OCI-LY1 (cell line): ENCODE measurements around the gene WFS1.

ENCODE experiments used
- H2AFZ ChIP-seq: fragments of 200-600 bp; sonication (generic), shearing (Covaris generic); 2 replicates; pipeline ENCODE4 v1.6.0; 2014; ENCODE audit warnings: antibody characterized with exemption, mild to moderate bottlenecking, low read length
- H3F3A ChIP-seq: fragments of 200-600 bp; sonication (generic), shearing (Covaris generic); 2 replicates; pipeline ENCODE4 v1.6.0; 2014; ENCODE audit warnings: mild to moderate bottlenecking, antibody characterized with exemption, low read length, moderate library complexity; ENCODE audit not compliant: insufficient read depth
- H3K27ac ChIP-seq: fragments of 200-600 bp; sonication (generic); 2 replicates; pipeline ENCODE4 v1.5.1; 2014; ENCODE audit warnings: low read length, mixed run types, mild to moderate bottlenecking, low read depth; ENCODE audit not compliant: poor library complexity, severe bottlenecking
- H3K27me3 ChIP-seq: fragments of 200-600 bp; sonication (generic); 2 replicates; pipeline ENCODE4 v1.6.0; 2014; ENCODE audit warnings: antibody characterized with exemption, mild to moderate bottlenecking, low read length, moderate library complexity; ENCODE audit not compliant: insufficient read depth
- H3K36me3 ChIP-seq: fragments of 200-600 bp; sonication (generic); 2 replicates; pipeline ENCODE4 v1.6.1; 2014; ENCODE audit warnings: mild to moderate bottlenecking, antibody characterized with exemption, low read length, moderate library complexity, mixed read lengths; ENCODE audit not compliant: insufficient read depth
- H3K4me1 ChIP-seq: fragments of 200-600 bp; sonication (generic); 2 replicates; pipeline ENCODE4 v1.5.1; 2014; ENCODE audit warnings: mild to moderate bottlenecking, low read length, moderate library complexity; ENCODE audit not compliant: insufficient read depth, severe bottlenecking
- H3K4me2 ChIP-seq: fragments of 200-600 bp; sonication (generic), shearing (Covaris generic); 2 replicates; pipeline ENCODE4 v1.6.1; 2014; ENCODE audit warnings: low read length
- H3K4me3 ChIP-seq: fragments of 200-600 bp; sonication (generic); 2 replicates; pipeline ENCODE4 v1.5.1; 2014; ENCODE audit warnings: low read length, low read depth, mild to moderate bottlenecking, mixed read lengths; ENCODE audit not compliant: poor library complexity, severe bottlenecking
- H3K79me2 ChIP-seq: fragments of 200-600 bp; shearing (Covaris generic); 2 replicates; pipeline ENCODE4 v1.6.1; 2016; ENCODE audit warnings: mixed run types, low read length, mixed read lengths; ENCODE audit not compliant: insufficient read depth
- H3K9ac ChIP-seq: fragments of 200-600 bp; sonication (generic), shearing (Covaris generic); 2 replicates; pipeline ENCODE4 v1.6.1; 2014; ENCODE audit warnings: mild to moderate bottlenecking, low read length, mixed read lengths
- H3K9me2 ChIP-seq: fragments of 200-600 bp; sonication (generic), shearing (Covaris generic); 2 replicates; pipeline ENCODE4 v1.6.1; 2014; ENCODE audit warnings: low read depth, mild to moderate bottlenecking, low read length, mixed read lengths
- H3K9me3 ChIP-seq: fragments of 200-600 bp; shearing (Covaris generic); 2 replicates; pipeline ENCODE4 v1.6.1; 2014; ENCODE audit warnings: low read length, mixed read lengths
- H4K20me1 ChIP-seq: fragments of 200-600 bp; sonication (generic), shearing (Covaris generic); 2 replicates; pipeline ENCODE4 v1.6.0; 2016; ENCODE audit warnings: mild to moderate bottlenecking, low read length; ENCODE audit not compliant: insufficient read depth
- CTCF ChIP-seq: fragments of 200-600 bp; sonication (generic), shearing (Covaris generic); IDR thresholded peaks from 2 replicates; pipeline ENCODE4 v1.5.1; 2017; ENCODE audit warnings: mild to moderate bottlenecking, antibody characterized with exemption, low read length, moderate library complexity, mixed read lengths
- EZH2 ChIP-seq: fragments of 200-600 bp; sonication (generic), shearing (Covaris generic); IDR thresholded peaks from 2 replicates; pipeline ENCODE4 v1.8.0; 2017; ENCODE audit warnings: borderline replicate concordance, mixed run types, mild to moderate bottlenecking, antibody characterized with exemption, low read length, moderate library complexity, mixed read lengths

Gene WFS1

GRCh38 chr4:6301051-6301731, 31.5 kb downstream of the WFS1 start:
- Histone ChIP-seq H3K27ac (no peak overlapping the region), H3K9me2 (no peaks in the 10 kb centered on the region), H3K36me3 (no peaks in the 10 kb centered on the region), H3K9ac (no peak overlapping the region), H3K79me2 (no peaks in the 10 kb centered on the region), H3K27me3 (no peaks in the 10 kb centered on the region), H3K4me3 (no peak overlapping the region), H3K4me1 (no peaks in the 10 kb centered on the region), H2AFZ (no peak overlapping the region), H3K4me2 (no peak overlapping the region), H3K9me3 (no peaks in the 10 kb centered on the region), H3F3A (no peaks in the 10 kb centered on the region), H4K20me1 (no peaks in the 10 kb centered on the region)
- no peak for TF ChIP-seq EZH2
- no peak for TF ChIP-seq CTCF

GRCh38 chr4:6301732-6302442, 32.2 kb downstream of the WFS1 start:
- no peak overlapping the region for H3K4me3 ChIP-seq
- no peak overlapping the region for H3K4me2 ChIP-seq
- H3K79me2 ChIP-seq = no peaks in the 10 kb centered on the region
- H2AFZ ChIP-seq = no peak overlapping the region
- H3K36me3 ChIP-seq = no peaks in the 10 kb centered on the region
- H3F3A ChIP-seq = no peaks in the 10 kb centered on the region
- no peak overlapping the region for H3K9ac ChIP-seq
- no peaks in the 10 kb centered on the region for H3K9me2 ChIP-seq
- H3K4me1 ChIP-seq = no peaks in the 10 kb centered on the region
- no peaks in the 10 kb centered on the region for H4K20me1 ChIP-seq
- no peaks in the 10 kb centered on the region for H3K9me3 ChIP-seq
- no peak for TF ChIP-seq EZH2
- no peak for TF ChIP-seq CTCF
- H3K27me3 ChIP-seq = no peaks in the 10 kb centered on the region
- H3K27ac ChIP-seq = no peak overlapping the region

- no peaks in the 10 kb centered on the region for H3K27me3 ChIP-seq
- no peak overlapping the region for H3K4me2 ChIP-seq
- no peaks in the 10 kb centered on the region for H3K79me2 ChIP-seq
- H4K20me1 ChIP-seq = no peaks in the 10 kb centered on the region
- H3K9ac ChIP-seq = no peak overlapping the region
- no peaks in the 10 kb centered on the region for H3K9me3 ChIP-seq
- H2AFZ ChIP-seq = no peak overlapping the region
- H3K36me3 ChIP-seq = no peaks in the 10 kb centered on the region
- H3K4me3 ChIP-seq = no peak overlapping the region
- TF ChIP-seq EZH2 = no peak
- TF ChIP-seq CTCF = no peak
- no peaks in the 10 kb centered on the region for H3F3A ChIP-seq
- no peak overlapping the region for H3K27ac ChIP-seq
- no peaks in the 10 kb centered on the region for H3K9me2 ChIP-seq
- H3K4me1 ChIP-seq = no peaks in the 10 kb centered on the region
These were observed 33.2 kb downstream of the WFS1 start for GRCh38 chr4:6302869-6303268.
